ACC112 (cell line): Measurements from ENCODE around the gene FOXB2.

ENCODE experiments used
- H2AFZ ChIP-seq: fragments of 200-600 bp; sonication (generic); one replicate; pipeline ENCODE4 v1.6.0; 2017; ENCODE audit warnings: antibody characterized with exemption, low read length; ENCODE audit not compliant: unreplicated experiment
- H3K27ac ChIP-seq: fragments of 200-600 bp; sonication (generic); 2 replicates; pipeline ENCODE4 v1.5.1; 2014; ENCODE audit warnings: low read depth, mild to moderate bottlenecking, antibody characterized with exemption, low read length, moderate library complexity
- H3K27me3 ChIP-seq: fragments of 200-600 bp; sonication (generic); 2 replicates; pipeline ENCODE4 v1.6.1; 2014; ENCODE audit warnings: mild to moderate bottlenecking, antibody characterized with exemption, low read length, moderate library complexity, mixed read lengths; ENCODE audit not compliant: insufficient read depth
- H3K36me3 ChIP-seq: fragments of 200-600 bp; sonication (generic); 2 replicates; pipeline ENCODE4 v1.6.1; 2016; ENCODE audit warnings: mild to moderate bottlenecking, antibody characterized with exemption, low read length, moderate library complexity, mixed read lengths; ENCODE audit not compliant: insufficient read depth
- H3K4me1 ChIP-seq: fragments of 200-600 bp; sonication (generic); one replicate; pipeline ENCODE4 v1.6.1; 2016; ENCODE audit warnings: low read length, mixed read lengths; ENCODE audit not compliant: insufficient read depth, unreplicated experiment, control insufficient read depth
- H3K4me3 ChIP-seq: fragments of 200-600 bp; sonication (generic); 2 replicates; pipeline ENCODE4 v1.5.1; 2014; ENCODE audit warnings: mild to moderate bottlenecking, low read depth, low read length
- H3K79me2 ChIP-seq: fragments of 200-600 bp; sonication (generic); one replicate; pipeline ENCODE4 v1.6.0; 2016; ENCODE audit warnings: low read length; ENCODE audit not compliant: control insufficient read depth, unreplicated experiment, insufficient read depth

The FOXB2 gene

GRCh38 chr9:77016526-77017504 lies 2.6 kb upstream of the FOXB2 start:
- H3K79me2 ChIP-seq: no peaks in the 10 kb centered on the region
- H3K4me1 ChIP-seq: peaks cover 15% of the 10 kb centered on the region
- H3K27me3 ChIP-seq: peaks cover 98% of the 10 kb centered on the region
- no peak overlapping the region for H2AFZ ChIP-seq
- no peak overlapping the region for H3K27ac ChIP-seq
- H3K36me3 ChIP-seq: no peaks in the 10 kb centered on the region
- peak overlapping the region; percentile 17; the same call in 1 of the 2 replicates for H3K4me3 ChIP-seq

GRCh38 chr9:77017505-77017894 lies 2.0 kb upstream of the FOXB2 start:
- Histone ChIP-seq H3K27ac (no peak overlapping the region), H2AFZ (no peak overlapping the region), H3K79me2 (no peaks in the 10 kb centered on the region), H3K4me3 (no peak overlapping the region), H3K4me1 (peaks cover 11% of the 10 kb centered on the region), H3K27me3 (peaks cover 99% of the 10 kb centered on the region), H3K36me3 (no peaks in the 10 kb centered on the region)

- Histone ChIP-seq H3K36me3 (no peaks in the 10 kb centered on the region), H2AFZ (no peak overlapping the region), H3K4me1 (peaks cover 11% of the 10 kb centered on the region), H3K27ac (no peak overlapping the region), H3K27me3 (peaks cover 99% of the 10 kb centered on the region), H3K4me3 (peak overlapping the region; percentile 22), H3K79me2 (no peaks in the 10 kb centered on the region)
Observed at GRCh38 chr9:77018058-77018968, 1.1 kb upstream of the FOXB2 start.

- H2AFZ ChIP-seq: no peak overlapping the region
- no peaks in the 10 kb centered on the region for H3K36me3 ChIP-seq
- no peak overlapping the region for H3K27ac ChIP-seq
- H3K27me3 ChIP-seq: peaks cover 99% of the 10 kb centered on the region
- no peaks in the 10 kb centered on the region for H3K79me2 ChIP-seq
- H3K4me3 ChIP-seq: peak overlapping the region; percentile 22; the same call in 1 of the 2 replicates
- H3K4me1 ChIP-seq: peaks cover 11% of the 10 kb centered on the region
Observed at GRCh38 chr9:77018969-77019235, 553 bp upstream of the FOXB2 start.

GRCh38 chr9:77019926-77020412 lies 514 bp downstream of the FOXB2 start:
- H3K36me3 ChIP-seq: no peaks in the 10 kb centered on the region
- H2AFZ ChIP-seq: no peak overlapping the region
- H3K79me2 ChIP-seq: no peaks in the 10 kb centered on the region
- H3K4me1 ChIP-seq: peaks cover 6% of the 10 kb centered on the region
- no peak overlapping the region for H3K4me3 ChIP-seq
- peaks cover 99% of the 10 kb centered on the region for H3K27me3 ChIP-seq
- no peak overlapping the region for H3K27ac ChIP-seq

- Histone ChIP-seq H3K27ac (no peak overlapping the region), H3K36me3 (no peaks in the 10 kb centered on the region), H3K79me2 (no peaks in the 10 kb centered on the region), H3K27me3 (peaks cover 99% of the 10 kb centered on the region), H2AFZ (no peak overlapping the region), H3K4me1 (peaks cover under 1% of the 10 kb centered on the region), H3K4me3 (no peak overlapping the region)
Observed at GRCh38 chr9:77020413-77021290, 1.2 kb downstream of the FOXB2 start.

GRCh38 chr9:77021291-77021894 lies 1.9 kb downstream of the FOXB2 start:
- Histone ChIP-seq H3K27ac (no peak overlapping the region), H3K4me3 (no peak overlapping the region), H3K4me1 (no peaks in the 10 kb centered on the region), H3K79me2 (no peaks in the 10 kb centered on the region), H2AFZ (no peak overlapping the region), H3K27me3 (peaks cover 98% of the 10 kb centered on the region), H3K36me3 (no peaks in the 10 kb centered on the region)

- no peaks in the 10 kb centered on the region for H3K4me1 ChIP-seq
- H2AFZ ChIP-seq: no peak overlapping the region
- H3K4me3 ChIP-seq: no peak overlapping the region
- H3K79me2 ChIP-seq: no peaks in the 10 kb centered on the region
- peaks cover 93% of the 10 kb centered on the region for H3K27me3 ChIP-seq
- no peaks in the 10 kb centered on the region for H3K36me3 ChIP-seq
- H3K27ac ChIP-seq: no peak overlapping the region
Observed at GRCh38 chr9:77021922-77022782, 2.7 kb downstream of the FOXB2 start.

GRCh38 chr9:77022783-77023440 lies 3.5 kb downstream of the FOXB2 start:
- Histone ChIP-seq H3K27me3 (peaks cover 87% of the 10 kb centered on the region), H3K79me2 (no peaks in the 10 kb centered on the region), H3K4me3 (no peak overlapping the region), H3K4me1 (no peaks in the 10 kb centered on the region), H2AFZ (no peak overlapping the region), H3K27ac (no peak overlapping the region), H3K36me3 (no peaks in the 10 kb centered on the region)
